Neural cell (in vitro differentiated cells): ENCODE data around the gene FOXC2. TPM values are rescaled to one million over a fixed set of nuclear protein-coding genes. Genes with fewer than 3 reads are reported as not detected.

ENCODE experiments used
- H2AFZ ChIP-seq: fragments of 200-600, 300-800 bp; sonication (generic), shearing (Covaris generic); 2 replicates; pipeline ENCODE4 v1.6.0; 2014; ENCODE audit warnings: low read depth, mild to moderate bottlenecking, antibody characterized with exemption, low read length, moderate library complexity
- H3F3A ChIP-seq: fragments of 200-600 bp; shearing (Covaris generic); 2 replicates; pipeline ENCODE4 v1.6.1; 2016; ENCODE audit warnings: mild to moderate bottlenecking, moderate library complexity, mixed read lengths, antibody characterized with exemption, low read length; ENCODE audit not compliant: insufficient read depth, poor library complexity, severe bottlenecking
- H3K27ac ChIP-seq: fragments of 200-600, 300-800 bp; sonication (generic), shearing (Covaris generic); 2 replicates; pipeline ENCODE4 v1.5.1; 2014; ENCODE audit warnings: mild to moderate bottlenecking, low read length, moderate library complexity
- H3K27me3 ChIP-seq: fragments of 300-800, 200-600 bp; sonication (generic), shearing (Covaris generic); 2 replicates; pipeline ENCODE4 v1.6.0; 2014; ENCODE audit warnings: mild to moderate bottlenecking, low read depth, low read length, moderate library complexity; ENCODE audit not compliant: insufficient read depth
- H3K36me3 ChIP-seq: fragments of 300-800, 200-600 bp; sonication (generic), shearing (Covaris generic); 2 replicates; pipeline ENCODE4 v1.5.1; 2014; ENCODE audit warnings: mild to moderate bottlenecking, antibody characterized with exemption, low read length, moderate library complexity; ENCODE audit not compliant: insufficient read depth
- H3K4me2 ChIP-seq: fragments of 300-800, 200-600 bp; sonication (generic), shearing (Covaris generic); 2 replicates; pipeline ENCODE4 v1.6.0; 2014; ENCODE audit warnings: mild to moderate bottlenecking, low read length
- H3K4me3 ChIP-seq: fragments of 300-800, 200-600 bp; sonication (generic), shearing (Covaris generic); 2 replicates; pipeline ENCODE4 v1.5.1; 2014; ENCODE audit warnings: mild to moderate bottlenecking, low read length, moderate library complexity
- H3K79me2 ChIP-seq: fragments of 200-600 bp; shearing (Covaris generic); replicated peaks from 2 replicates; pipeline ENCODE4 v1.6.0; 2014; ENCODE audit warnings: mild to moderate bottlenecking, low read length, moderate library complexity; ENCODE audit not compliant: insufficient read depth
- H3K9ac ChIP-seq: fragments of 300-800, 200-600 bp; sonication (generic), shearing (Covaris generic); 2 replicates; pipeline ENCODE4 v1.6.1; 2016; ENCODE audit warnings: mild to moderate bottlenecking, low read length, mixed read lengths
- H3K9me2 ChIP-seq: fragments of 200-600 bp; shearing (Covaris generic); 2 replicates; pipeline ENCODE4 v1.6.1; 2016; ENCODE audit warnings: mild to moderate bottlenecking, low read length, mixed read lengths; ENCODE audit not compliant: insufficient read depth
- H3K9me3 ChIP-seq: fragments of 200-600, 300-800 bp; sonication (generic), shearing (Covaris generic); 2 replicates; pipeline ENCODE4 v1.6.1; 2016; ENCODE audit warnings: mild to moderate bottlenecking, mixed run types, low read length, moderate library complexity, mixed read lengths
- H4K20me1 ChIP-seq: fragments of 200-600 bp; shearing (Covaris generic); 2 replicates; pipeline ENCODE4 v1.6.1; 2016; ENCODE audit warnings: mild to moderate bottlenecking, mixed run types; ENCODE audit not compliant: insufficient read depth
- EP300 ChIP-seq: fragments of 450-650 bp; conservative IDR thresholded peaks from 2 replicates; pipeline ENCODE4 v1.6.1; 2014; ENCODE audit warnings: antibody characterized with exemption, mild to moderate bottlenecking, moderate library complexity; ENCODE audit not compliant: poor library complexity, severe bottlenecking
- EZH2 ChIP-seq: fragments of 200-600, 300-800 bp; shearing (Covaris generic), sonication (generic); IDR thresholded peaks from 2 replicates; pipeline ENCODE4 v1.6.1; 2014; ENCODE audit warnings: antibody characterized with exemption, low read length, borderline replicate concordance, mild to moderate bottlenecking; ENCODE audit not compliant: insufficient read depth, poor library complexity, severe bottlenecking
- MXI1 ChIP-seq: fragments of 450-650 bp; conservative IDR thresholded peaks from 2 replicates; pipeline ENCODE4 v1.6.1; 2014; ENCODE audit warnings: antibody characterized with exemption, mild to moderate bottlenecking; ENCODE audit not compliant: poor library complexity, severe bottlenecking
- POLR2AphosphoS5 ChIP-seq: IDR thresholded peaks from 2 replicates; pipeline ENCODE4 v1.6.1; 2012
- RAD21 ChIP-seq: fragments of 450-650 bp; conservative IDR thresholded peaks from 2 replicates; pipeline ENCODE4 v1.6.1; 2014; ENCODE audit warnings: antibody characterized with exemption, mild to moderate bottlenecking, moderate library complexity
- SMC3 ChIP-seq: fragments of 450-650 bp; conservative IDR thresholded peaks from 2 replicates; pipeline ENCODE4 v1.6.1; 2014; ENCODE audit warnings: antibody characterized with exemption, mild to moderate bottlenecking, moderate library complexity; ENCODE audit not compliant: poor library complexity
- TAF1 ChIP-seq: IDR thresholded peaks from 2 replicates; pipeline ENCODE4 v1.6.1; 2012; ENCODE audit warnings: low read depth
- polyA plus RNA-seq: library from polyadenylated mRNA; depleted of rRNA; stranded (reverse); fragments of >200 nt; gene quantifications from 2 replicates; pipeline ENCODE4 v1.2.3, GENCODE V29; 2014
- TF ChIP-seq, protein P1 (sequence below): fragments of 450-650 bp; IDR thresholded peaks from 2 replicates; pipeline ENCODE4 v1.5.1; 2014; ENCODE audit warnings: antibody characterized with exemption, mild to moderate bottlenecking, moderate library complexity; ENCODE audit not compliant: poor library complexity, severe bottlenecking
- TF ChIP-seq, protein P2 (sequence below): IDR thresholded peaks from 2 replicates; pipeline ENCODE4 v1.6.1; 2012; ENCODE audit warnings: borderline replicate concordance

Gene FOXC2
- polyA plus RNA-seq, 1 donor from 2014 or later = not detected

DNA sequence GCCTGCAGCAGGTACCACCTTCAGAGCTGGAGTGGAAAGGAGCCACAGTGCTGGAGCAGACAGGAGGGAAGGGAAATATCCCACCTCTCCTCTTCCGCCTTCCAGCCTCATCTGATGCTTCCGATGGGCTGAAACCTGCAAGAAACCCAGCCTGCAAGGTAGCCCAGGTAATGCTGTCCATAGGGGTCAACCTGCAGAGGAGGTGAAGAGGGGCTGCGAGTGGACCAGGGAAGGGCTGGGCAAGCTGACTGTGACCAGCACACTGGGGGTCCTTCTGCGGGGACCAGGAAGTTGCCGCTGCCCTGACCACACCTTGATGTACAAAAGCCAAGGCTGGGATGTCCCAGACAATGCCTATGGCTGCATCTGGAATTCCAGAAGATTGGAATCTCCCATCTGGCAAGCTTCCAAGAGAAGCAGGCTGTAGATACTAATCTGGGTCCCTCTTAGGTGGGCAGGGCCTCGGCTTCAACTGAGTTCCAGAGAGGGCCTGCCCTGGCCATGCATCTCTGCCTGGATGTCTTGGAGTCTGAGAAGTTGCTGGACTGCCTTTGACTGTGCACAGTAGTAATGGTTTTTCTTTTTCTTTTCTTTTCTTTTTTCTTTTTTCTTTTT lies 17.5 kb downstream of the FOXC2 start:
- no peak overlapping the region for H3K9ac ChIP-seq
- no peaks in the 10 kb centered on the region for H3K9me2 ChIP-seq

DNA sequence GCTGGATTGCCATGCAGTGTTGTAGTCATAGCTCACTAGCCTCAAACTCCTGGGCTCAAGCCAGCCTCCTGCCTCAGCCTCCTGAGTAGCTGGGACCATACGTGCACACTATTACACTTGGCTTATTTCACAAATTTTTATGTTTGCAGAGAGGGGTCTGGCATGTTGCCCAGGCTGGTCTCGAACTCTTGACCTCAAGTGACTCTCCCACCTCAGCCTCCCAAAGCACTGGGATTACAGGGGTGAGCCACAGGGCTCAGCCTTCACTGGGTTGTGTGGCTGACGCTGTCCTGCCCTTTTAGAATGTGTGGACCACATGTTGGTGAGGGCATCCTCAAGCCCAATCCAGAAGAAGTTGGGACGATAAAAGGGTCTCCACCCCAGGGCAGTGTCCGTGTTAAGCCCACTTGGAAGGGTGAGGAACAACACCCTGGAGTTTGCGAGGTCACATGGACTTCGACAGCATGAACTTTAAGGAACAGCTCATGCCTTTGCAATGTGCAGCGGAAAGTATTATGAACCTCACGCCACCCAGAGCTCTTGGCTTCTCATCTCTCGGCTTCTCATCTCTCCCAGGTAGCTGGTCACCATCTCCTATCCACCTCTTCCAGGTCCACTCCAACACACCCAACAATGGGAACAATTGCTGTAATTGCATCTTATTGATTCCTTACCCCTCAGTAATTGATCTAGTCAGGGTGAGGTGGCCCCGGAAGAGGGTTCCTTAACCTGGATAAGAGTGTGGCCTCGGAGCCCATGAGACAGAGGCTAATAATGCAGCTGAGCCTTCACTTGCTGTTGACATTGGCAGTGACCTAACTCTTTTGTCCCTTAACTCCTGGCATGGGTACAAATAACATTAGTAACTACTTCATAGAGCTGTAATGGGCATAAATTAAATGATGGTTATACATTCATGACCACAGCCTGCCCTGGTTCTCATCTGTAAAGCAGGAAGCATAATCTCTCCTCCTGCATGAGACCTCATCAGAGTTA lies 18.4 kb downstream of the FOXC2 start:
- Histone ChIP-seq H3K9me3 (no peaks in the 10 kb centered on the region), H3K79me2 (no peaks in the 10 kb centered on the region), H2AFZ (no peak overlapping the region), H3K9ac (no peak overlapping the region), H3K4me3 (no peak overlapping the region), H3K9me2 (no peaks in the 10 kb centered on the region), H4K20me1 (no peaks in the 10 kb centered on the region), H3K4me2 (no peak overlapping the region), H3K27me3 (peaks cover 29% of the 10 kb centered on the region), H3K27ac (no peak overlapping the region), H3F3A (no peaks in the 10 kb centered on the region), H3K36me3 (no peaks in the 10 kb centered on the region)
- TF ChIP-seq EP300 = no peak
- no peak for TF ChIP-seq POLR2AphosphoS5
- TF ChIP-seq, protein P1, sequence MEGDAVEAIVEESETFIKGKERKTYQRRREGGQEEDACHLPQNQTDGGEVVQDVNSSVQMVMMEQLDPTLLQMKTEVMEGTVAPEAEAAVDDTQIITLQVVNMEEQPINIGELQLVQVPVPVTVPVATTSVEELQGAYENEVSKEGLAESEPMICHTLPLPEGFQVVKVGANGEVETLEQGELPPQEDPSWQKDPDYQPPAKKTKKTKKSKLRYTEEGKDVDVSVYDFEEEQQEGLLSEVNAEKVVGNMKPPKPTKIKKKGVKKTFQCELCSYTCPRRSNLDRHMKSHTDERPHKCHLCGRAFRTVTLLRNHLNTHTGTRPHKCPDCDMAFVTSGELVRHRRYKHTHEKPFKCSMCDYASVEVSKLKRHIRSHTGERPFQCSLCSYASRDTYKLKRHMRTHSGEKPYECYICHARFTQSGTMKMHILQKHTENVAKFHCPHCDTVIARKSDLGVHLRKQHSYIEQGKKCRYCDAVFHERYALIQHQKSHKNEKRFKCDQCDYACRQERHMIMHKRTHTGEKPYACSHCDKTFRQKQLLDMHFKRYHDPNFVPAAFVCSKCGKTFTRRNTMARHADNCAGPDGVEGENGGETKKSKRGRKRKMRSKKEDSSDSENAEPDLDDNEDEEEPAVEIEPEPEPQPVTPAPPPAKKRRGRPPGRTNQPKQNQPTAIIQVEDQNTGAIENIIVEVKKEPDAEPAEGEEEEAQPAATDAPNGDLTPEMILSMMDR = no peak
- TF ChIP-seq SMC3 = no peak
- TF ChIP-seq EZH2 = no peak
- no peak for TF ChIP-seq TAF1
- TF ChIP-seq, protein P2, sequence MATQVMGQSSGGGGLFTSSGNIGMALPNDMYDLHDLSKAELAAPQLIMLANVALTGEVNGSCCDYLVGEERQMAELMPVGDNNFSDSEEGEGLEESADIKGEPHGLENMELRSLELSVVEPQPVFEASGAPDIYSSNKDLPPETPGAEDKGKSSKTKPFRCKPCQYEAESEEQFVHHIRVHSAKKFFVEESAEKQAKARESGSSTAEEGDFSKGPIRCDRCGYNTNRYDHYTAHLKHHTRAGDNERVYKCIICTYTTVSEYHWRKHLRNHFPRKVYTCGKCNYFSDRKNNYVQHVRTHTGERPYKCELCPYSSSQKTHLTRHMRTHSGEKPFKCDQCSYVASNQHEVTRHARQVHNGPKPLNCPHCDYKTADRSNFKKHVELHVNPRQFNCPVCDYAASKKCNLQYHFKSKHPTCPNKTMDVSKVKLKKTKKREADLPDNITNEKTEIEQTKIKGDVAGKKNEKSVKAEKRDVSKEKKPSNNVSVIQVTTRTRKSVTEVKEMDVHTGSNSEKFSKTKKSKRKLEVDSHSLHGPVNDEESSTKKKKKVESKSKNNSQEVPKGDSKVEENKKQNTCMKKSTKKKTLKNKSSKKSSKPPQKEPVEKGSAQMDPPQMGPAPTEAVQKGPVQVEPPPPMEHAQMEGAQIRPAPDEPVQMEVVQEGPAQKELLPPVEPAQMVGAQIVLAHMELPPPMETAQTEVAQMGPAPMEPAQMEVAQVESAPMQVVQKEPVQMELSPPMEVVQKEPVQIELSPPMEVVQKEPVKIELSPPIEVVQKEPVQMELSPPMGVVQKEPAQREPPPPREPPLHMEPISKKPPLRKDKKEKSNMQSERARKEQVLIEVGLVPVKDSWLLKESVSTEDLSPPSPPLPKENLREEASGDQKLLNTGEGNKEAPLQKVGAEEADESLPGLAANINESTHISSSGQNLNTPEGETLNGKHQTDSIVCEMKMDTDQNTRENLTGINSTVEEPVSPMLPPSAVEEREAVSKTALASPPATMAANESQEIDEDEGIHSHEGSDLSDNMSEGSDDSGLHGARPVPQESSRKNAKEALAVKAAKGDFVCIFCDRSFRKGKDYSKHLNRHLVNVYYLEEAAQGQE = no peak

More for the DNA sequence above, 17.5 kb downstream of the FOXC2 start:
- H3K4me3 ChIP-seq = no peak overlapping the region
- H4K20me1 ChIP-seq = no peaks in the 10 kb centered on the region
- no peak overlapping the region for H3K4me2 ChIP-seq
- H3K79me2 ChIP-seq = no peaks in the 10 kb centered on the region
- peaks cover 37% of the 10 kb centered on the region for H3K27me3 ChIP-seq
- no peaks in the 10 kb centered on the region for H3K36me3 ChIP-seq
- no peak overlapping the region for H3K27ac ChIP-seq
- no peak for TF ChIP-seq RAD21
- TF ChIP-seq MXI1 = no peak
- TF ChIP-seq, protein P2 = no peak
- no peak for TF ChIP-seq EP300
- TF ChIP-seq, protein P1 = no peak
- no peak for TF ChIP-seq TAF1
- TF ChIP-seq SMC3 = no peak
- no peak for TF ChIP-seq POLR2AphosphoS5
- TF ChIP-seq EZH2 = no peak
- no peaks in the 10 kb centered on the region for H3K9me3 ChIP-seq
- no peak overlapping the region for H2AFZ ChIP-seq
- H3F3A ChIP-seq = no peaks in the 10 kb centered on the region
